Gastroesophageal sphincter (tissue), 3 donors: ENCODE results near the gene NUDT8.

Experiments
- EP300 ChIP-seq: sonication (generic); formaldehyde crosslinking; IDR thresholded peaks from one replicate; pipeline ENCODE4 v1.6.1; 2017; ENCODE audit warnings: antibody characterized with exemption, mild to moderate bottlenecking
- POLR2A ChIP-seq, 2 donors: fragments of 450-650 bp; IDR thresholded peaks; one replicate each; pipeline ENCODE4 v1.6.1; 2017; ENCODE audit warnings: antibody characterized with exemption in 2 of 2, mild to moderate bottlenecking in 2 of 2, moderate library complexity in 1 of 2
- POLR2AphosphoS5 ChIP-seq: sonication (generic); formaldehyde crosslinking; IDR thresholded peaks from one replicate; pipeline ENCODE4 v1.6.1; 2017; ENCODE audit warnings: antibody characterized with exemption
- TF ChIP-seq, protein P1 (sequence below), 4 experiments: fragments of 200-600 bp in 2 of 4; fragments of 450-650 bp in 2 of 4; sonication (generic) in 1 of 4; IDR thresholded peaks; one replicate each; pipeline ENCODE4 v1.5.1; 2017 to 2019; ENCODE audit warnings: antibody characterized with exemption in 4 of 4, mild to moderate bottlenecking in 2 of 4, moderate library complexity in 2 of 4

GRCh38 chr11:67640758-67641337 lies 11.1 kb upstream of the NUDT8 start:
- TF ChIP-seq, protein P1, sequence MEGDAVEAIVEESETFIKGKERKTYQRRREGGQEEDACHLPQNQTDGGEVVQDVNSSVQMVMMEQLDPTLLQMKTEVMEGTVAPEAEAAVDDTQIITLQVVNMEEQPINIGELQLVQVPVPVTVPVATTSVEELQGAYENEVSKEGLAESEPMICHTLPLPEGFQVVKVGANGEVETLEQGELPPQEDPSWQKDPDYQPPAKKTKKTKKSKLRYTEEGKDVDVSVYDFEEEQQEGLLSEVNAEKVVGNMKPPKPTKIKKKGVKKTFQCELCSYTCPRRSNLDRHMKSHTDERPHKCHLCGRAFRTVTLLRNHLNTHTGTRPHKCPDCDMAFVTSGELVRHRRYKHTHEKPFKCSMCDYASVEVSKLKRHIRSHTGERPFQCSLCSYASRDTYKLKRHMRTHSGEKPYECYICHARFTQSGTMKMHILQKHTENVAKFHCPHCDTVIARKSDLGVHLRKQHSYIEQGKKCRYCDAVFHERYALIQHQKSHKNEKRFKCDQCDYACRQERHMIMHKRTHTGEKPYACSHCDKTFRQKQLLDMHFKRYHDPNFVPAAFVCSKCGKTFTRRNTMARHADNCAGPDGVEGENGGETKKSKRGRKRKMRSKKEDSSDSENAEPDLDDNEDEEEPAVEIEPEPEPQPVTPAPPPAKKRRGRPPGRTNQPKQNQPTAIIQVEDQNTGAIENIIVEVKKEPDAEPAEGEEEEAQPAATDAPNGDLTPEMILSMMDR (IDR thresholded peaks at IDR 0.05) = no peak
- TF ChIP-seq POLR2A (IDR thresholded peaks at IDR 0.05) (no peak), POLR2AphosphoS5 (no peak), EP300 (no peak)
